ENCODE results near the gene GPM6B.

The GPM6B gene

DNA sequence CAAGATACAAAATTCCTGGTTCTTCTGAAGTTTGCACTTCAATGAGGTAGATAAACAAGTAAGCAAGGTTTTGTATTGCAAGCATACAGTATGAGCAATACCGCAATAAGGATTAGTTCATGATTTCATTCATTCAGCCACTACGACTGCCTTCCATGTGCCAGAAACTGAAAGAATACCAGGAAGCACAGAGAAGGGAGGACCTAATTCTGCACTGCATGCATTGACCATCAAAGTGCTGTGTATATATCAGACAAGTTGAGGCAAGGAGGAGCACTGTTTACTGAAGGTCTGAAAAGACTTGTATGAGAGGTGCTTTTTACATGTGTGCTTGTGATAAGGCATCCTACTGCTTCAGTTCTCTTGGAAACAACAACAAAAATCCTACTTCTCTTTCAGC, 40.9 kb upstream of the GPM6B start:
- Histone ChIP-seq H3K4me1 (no peaks in the 10 kb centered on the region), H3K4me3 (ENCODE audit: low read depth, low read length) (no peak overlapping the region), H3K27me3 (ENCODE audit: control insufficient read depth, insufficient read depth, low read length) (no peaks in the 10 kb centered on the region), H3K36me3 (ENCODE audit: control insufficient read depth, insufficient read depth, low read length) (no peaks in the 10 kb centered on the region), H2AFZ (no peak overlapping the region), H3K79me2 (no peaks in the 10 kb centered on the region), H3K9me3 (ENCODE audit: control insufficient read depth, low read length) (no peaks in the 10 kb centered on the region), H3K4me2 (ENCODE audit: low read length) (no peak overlapping the region), H3K9ac (no peak overlapping the region), H3K27ac (no peak overlapping the region)
- TF ChIP-seq, protein P1, sequence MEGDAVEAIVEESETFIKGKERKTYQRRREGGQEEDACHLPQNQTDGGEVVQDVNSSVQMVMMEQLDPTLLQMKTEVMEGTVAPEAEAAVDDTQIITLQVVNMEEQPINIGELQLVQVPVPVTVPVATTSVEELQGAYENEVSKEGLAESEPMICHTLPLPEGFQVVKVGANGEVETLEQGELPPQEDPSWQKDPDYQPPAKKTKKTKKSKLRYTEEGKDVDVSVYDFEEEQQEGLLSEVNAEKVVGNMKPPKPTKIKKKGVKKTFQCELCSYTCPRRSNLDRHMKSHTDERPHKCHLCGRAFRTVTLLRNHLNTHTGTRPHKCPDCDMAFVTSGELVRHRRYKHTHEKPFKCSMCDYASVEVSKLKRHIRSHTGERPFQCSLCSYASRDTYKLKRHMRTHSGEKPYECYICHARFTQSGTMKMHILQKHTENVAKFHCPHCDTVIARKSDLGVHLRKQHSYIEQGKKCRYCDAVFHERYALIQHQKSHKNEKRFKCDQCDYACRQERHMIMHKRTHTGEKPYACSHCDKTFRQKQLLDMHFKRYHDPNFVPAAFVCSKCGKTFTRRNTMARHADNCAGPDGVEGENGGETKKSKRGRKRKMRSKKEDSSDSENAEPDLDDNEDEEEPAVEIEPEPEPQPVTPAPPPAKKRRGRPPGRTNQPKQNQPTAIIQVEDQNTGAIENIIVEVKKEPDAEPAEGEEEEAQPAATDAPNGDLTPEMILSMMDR (IDR thresholded peaks at IDR 0.05) = no peak

DNA sequence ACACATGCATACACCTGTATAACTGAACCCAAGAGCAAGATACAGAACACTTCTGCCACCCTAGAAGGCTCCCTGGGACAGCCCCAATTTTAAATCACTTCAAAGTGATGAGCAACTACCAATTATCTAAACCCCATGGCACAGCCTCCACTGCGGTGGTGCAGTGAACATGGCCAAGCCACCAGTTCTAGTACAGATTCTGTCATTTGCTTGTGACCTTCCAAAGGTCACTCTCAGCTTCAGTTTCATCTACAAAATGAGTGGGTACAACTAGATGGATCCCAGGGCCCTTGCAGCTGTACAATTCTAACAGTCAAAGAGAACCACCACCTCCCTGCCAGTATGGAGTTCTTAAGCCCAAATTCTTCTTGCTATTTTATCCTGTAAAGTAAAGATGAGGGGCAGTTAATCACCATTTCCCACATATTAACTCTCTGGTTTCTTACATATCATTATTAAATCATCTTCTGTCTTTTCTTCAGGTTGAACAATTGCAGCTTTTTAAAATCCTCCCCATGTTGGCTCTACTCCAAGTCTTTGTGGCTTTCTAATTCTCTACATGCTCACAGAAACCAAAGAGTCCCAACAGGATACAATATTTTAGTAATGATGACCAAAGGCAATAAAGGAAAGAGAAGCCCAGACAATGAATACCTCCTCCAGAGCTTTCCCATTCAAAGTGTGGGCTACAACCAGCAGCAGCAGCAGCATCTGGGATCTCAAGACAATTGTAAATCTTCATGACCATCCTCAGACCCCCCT, 39.0 kb upstream of the GPM6B start:
- no peaks in the 10 kb centered on the region for H3K27me3 ChIP-seq (ENCODE audit: control insufficient read depth, insufficient read depth, low read length)
- no peaks in the 10 kb centered on the region for H3K9me3 ChIP-seq (ENCODE audit: control insufficient read depth, low read length)
- no peaks in the 10 kb centered on the region for H3K4me1 ChIP-seq
- H3K79me2 ChIP-seq = no peaks in the 10 kb centered on the region
- no peak overlapping the region for H3K4me2 ChIP-seq (ENCODE audit: low read length)
- no peak overlapping the region for H3K4me3 ChIP-seq (ENCODE audit: low read depth, low read length)
- H3K9ac ChIP-seq = no peak overlapping the region
- TF ChIP-seq, protein P1 (IDR thresholded peaks at IDR 0.05) = no peak
- H3K27ac ChIP-seq = no peak overlapping the region
- no peak overlapping the region for H2AFZ ChIP-seq
- no peaks in the 10 kb centered on the region for H3K36me3 ChIP-seq (ENCODE audit: control insufficient read depth, insufficient read depth, low read length)

DNA sequence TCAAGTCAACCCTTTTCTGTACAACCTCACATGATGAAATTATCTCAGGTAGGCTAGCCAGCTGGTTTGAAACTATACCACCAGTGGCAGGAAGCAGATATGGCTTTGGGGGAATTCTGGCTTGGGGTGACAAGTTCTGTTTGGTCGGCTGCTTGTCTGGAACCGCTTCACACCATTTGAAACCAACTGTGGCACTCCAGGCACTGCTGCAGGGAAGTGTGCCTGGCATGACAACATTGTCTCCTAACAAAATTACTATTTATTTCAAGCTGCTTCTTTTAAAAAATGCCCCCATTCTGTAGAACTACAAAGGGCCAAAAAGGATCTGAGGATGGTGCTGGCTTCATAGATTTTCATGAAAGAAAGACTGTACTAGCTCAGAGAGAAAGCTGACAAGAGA, 37.1 kb upstream of the GPM6B start:
- no peaks in the 10 kb centered on the region for H3K36me3 ChIP-seq (ENCODE audit: control insufficient read depth, insufficient read depth, low read length)
- H2AFZ ChIP-seq = no peak overlapping the region
- TF ChIP-seq, protein P1 (IDR thresholded peaks at IDR 0.05) = no peak
- no peaks in the 10 kb centered on the region for H3K27me3 ChIP-seq (ENCODE audit: control insufficient read depth, insufficient read depth, low read length)
- no peak overlapping the region for H3K9ac ChIP-seq
- H3K27ac ChIP-seq = no peak overlapping the region
- H3K4me3 ChIP-seq (ENCODE audit: low read depth, low read length) = no peak overlapping the region
- no peak overlapping the region for H3K4me2 ChIP-seq (ENCODE audit: low read length)
- no peaks in the 10 kb centered on the region for H3K9me3 ChIP-seq (ENCODE audit: control insufficient read depth, low read length)
- H3K4me1 ChIP-seq = no peaks in the 10 kb centered on the region
- H3K79me2 ChIP-seq = no peaks in the 10 kb centered on the region

DNA sequence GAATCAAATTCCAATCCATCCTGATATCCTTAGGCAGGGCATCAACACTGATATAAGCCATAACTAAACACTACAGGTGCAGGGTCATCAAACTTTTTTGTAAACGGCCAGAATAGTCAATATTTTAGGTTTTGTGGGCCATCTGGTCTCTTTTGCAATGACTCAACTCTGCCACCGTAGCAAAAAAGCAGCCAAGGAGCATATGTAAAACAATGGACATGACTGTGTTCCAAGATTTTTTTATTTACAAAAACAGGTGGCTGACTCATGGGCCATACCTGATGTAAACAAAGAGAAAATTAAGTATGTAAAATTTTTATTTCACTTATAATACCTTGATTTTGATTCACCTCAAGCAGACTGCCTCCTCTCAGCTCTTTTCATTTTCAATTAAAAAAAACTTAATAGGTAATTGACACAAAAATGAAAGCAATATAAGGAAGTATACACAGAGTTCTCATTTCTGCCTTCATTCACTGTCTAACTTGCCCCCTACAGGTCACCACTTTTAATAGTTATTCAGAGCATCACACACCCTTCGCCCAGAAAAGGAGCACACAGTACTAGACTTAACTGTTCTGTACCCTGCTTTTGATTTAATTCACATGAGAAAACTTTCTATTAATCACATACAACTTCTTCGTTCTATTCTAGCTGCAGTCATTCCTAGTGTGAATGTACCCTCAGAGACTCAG, 35.3 kb upstream of the GPM6B start:
- no peaks in the 10 kb centered on the region for H3K27me3 ChIP-seq (ENCODE audit: control insufficient read depth, insufficient read depth, low read length)
- no peak overlapping the region for H3K27ac ChIP-seq
- no peaks in the 10 kb centered on the region for H3K79me2 ChIP-seq
- no peak overlapping the region for H2AFZ ChIP-seq
- no peaks in the 10 kb centered on the region for H3K4me1 ChIP-seq
- no peaks in the 10 kb centered on the region for H3K36me3 ChIP-seq (ENCODE audit: control insufficient read depth, insufficient read depth, low read length)
- TF ChIP-seq, protein P1 (IDR thresholded peaks at IDR 0.05) = no peak
- no peak overlapping the region for H3K9ac ChIP-seq
- no peak overlapping the region for H3K4me2 ChIP-seq (ENCODE audit: low read length)
- H3K9me3 ChIP-seq (ENCODE audit: control insufficient read depth, low read length) = no peaks in the 10 kb centered on the region
- no peak overlapping the region for H3K4me3 ChIP-seq (ENCODE audit: low read depth, low read length)
